GM19397 (cell line): ENCODE data around the gene SLC52A1.
"Not testable (repeated sequence)": the region's sequence is repeated elsewhere in the genome, so short reads cannot be mapped to it uniquely, and the experiment has no call there.

Source experiments
- ATAC-seq: cut with Tn5 transposase; IDR thresholded peaks from one replicate; pipeline ENCODE4 v1.9.1; 2021; ENCODE audit warnings: mild to moderate bottlenecking, moderate library complexity; ENCODE audit not compliant: unreplicated experiment

Gene SLC52A1

GRCh38 chr17:5035315-5035714 is at the start of gene SLC52A1:
Gene SLC52A1, minus strand, starts transcription at chr17:5035426. Its CDS starts 820 bp downstream, at chr17:5034606.
- no peak for ATAC-seq

GRCh38 chr17:5080591-5080990 is 45.4 kb upstream of the SLC52A1 start:
- ATAC-seq: no peak

GRCh38 chr17:5078106-5079028 is 43.1 kb upstream of the SLC52A1 start, which contains the start of gene ZFP3:
Gene ZFP3, plus strand, starts transcription at chr17:5078467. Its CDS starts 13,038 bp downstream, at chr17:5091505.
- ATAC-seq: peak; percentile 74

- ATAC-seq: no peak
Measured at GRCh38 chr17:5077781-5078105, 42.5 kb upstream of the SLC52A1 start.

GRCh38 chr17:5077275-5077674 is 42.0 kb upstream of the SLC52A1 start:
- ATAC-seq: not testable (repeated sequence)

GRCh38 chr17:5075472-5075871 is 40.2 kb upstream of the SLC52A1 start:
- ATAC-seq: not testable (repeated sequence)

GRCh38 chr17:5069724-5070123 is 34.5 kb upstream of the SLC52A1 start:
- ATAC-seq: no peak

GRCh38 chr17:5068236-5068635 is 33.0 kb upstream of the SLC52A1 start:
- no peak for ATAC-seq

- ATAC-seq: no peak
Measured at GRCh38 chr17:5065227-5065744, 30.1 kb upstream of the SLC52A1 start.

GRCh38 chr17:5055543-5055942 is 20.3 kb upstream of the SLC52A1 start:
- ATAC-seq: no peak

- ATAC-seq: no peak
Measured at GRCh38 chr17:5050278-5050677, 15.1 kb upstream of the SLC52A1 start.

GRCh38 chr17:5049314-5049841 is 14.2 kb upstream of the SLC52A1 start:
- no peak for ATAC-seq

- no peak for ATAC-seq
Measured at GRCh38 chr17:5047446-5047845, 12.2 kb upstream of the SLC52A1 start.

- no peak for ATAC-seq
Measured at GRCh38 chr17:5045496-5045895, 10.3 kb upstream of the SLC52A1 start.

GRCh38 chr17:5044630-5045029 is 9.4 kb upstream of the SLC52A1 start:
- ATAC-seq: no peak

- ATAC-seq: no peak
Measured at GRCh38 chr17:5043524-5043923, 8.3 kb upstream of the SLC52A1 start.

- ATAC-seq: no peak
Measured at GRCh38 chr17:5042157-5043022, 7.2 kb upstream of the SLC52A1 start.

- no peak for ATAC-seq
Measured at GRCh38 chr17:5034651-5035050, 575 bp downstream of the SLC52A1 start.

GRCh38 chr17:5034063-5034462 is 1.2 kb downstream of the SLC52A1 start:
- ATAC-seq: no peak

- no peak for ATAC-seq
Measured at GRCh38 chr17:5033352-5034015, 1.7 kb downstream of the SLC52A1 start.

- ATAC-seq: no peak
Measured at GRCh38 chr17:5032865-5033264, 2.4 kb downstream of the SLC52A1 start.
